OCI-LY3 (cell line): ENCODE measurements around the gene LINC00632.

Experiments used
- H2AFZ ChIP-seq: fragments of 200-600, 300-600 bp; shearing (Covaris generic); 2 replicates; pipeline ENCODE4 v1.6.0; 2014; ENCODE audit warnings: antibody characterized with exemption, low read depth, low read length
- H3K27ac ChIP-seq: fragments of 200-600, 300-600 bp; sonication (generic); 2 replicates; pipeline ENCODE4 v1.5.1; 2014; ENCODE audit warnings: mild to moderate bottlenecking, low read length, moderate library complexity, mixed read lengths
- H3K27me3 ChIP-seq: fragments of 200-600, 300-600 bp; sonication (generic); 2 replicates; pipeline ENCODE4 v1.6.1; 2014; ENCODE audit warnings: low read depth, low read length, mixed read lengths
- H3K36me3 ChIP-seq: fragments of 200-600, 300-600 bp; sonication (generic); replicated peaks from 2 replicates; pipeline ENCODE3; 2014; ENCODE audit warnings: low read depth, low read length, mixed read lengths
- H3K4me1 ChIP-seq: fragments of 300-600, 200-600 bp; sonication (generic); 2 replicates; pipeline ENCODE4 v1.6.1; 2014; ENCODE audit warnings: low read length, mixed read lengths
- H3K4me2 ChIP-seq: fragments of 200-600, 300-600 bp; sonication (generic); 2 replicates; pipeline ENCODE4 v1.6.1; 2014; ENCODE audit warnings: low read length, mixed read lengths
- H3K4me3 ChIP-seq: fragments of 300-600, 200-600 bp; sonication (generic); 2 replicates; pipeline ENCODE4 v1.5.1; 2014; ENCODE audit warnings: antibody characterized with exemption, mild to moderate bottlenecking, low read length, moderate library complexity
- H3K79me2 ChIP-seq: fragments of 300-600, 200-600 bp; shearing (Covaris generic); 2 replicates; pipeline ENCODE4 v1.6.1; 2014; ENCODE audit warnings: mild to moderate bottlenecking, low read length, mixed read lengths
- H3K9ac ChIP-seq: fragments of 300-600, 200-600 bp; shearing (Covaris generic); 2 replicates; pipeline ENCODE4 v1.6.0; 2014; ENCODE audit warnings: mild to moderate bottlenecking, low read length, moderate library complexity
- H3K9me3 ChIP-seq: fragments of 200-600, 300-600 bp; shearing (Covaris generic); 2 replicates; pipeline ENCODE4 v1.6.1; 2014; ENCODE audit warnings: low read length, mixed read lengths; ENCODE audit not compliant: insufficient read depth
- H4K20me1 ChIP-seq: fragments of 200-600, 300-600 bp; sonication (generic); 2 replicates; pipeline ENCODE4 v1.6.1; 2016; ENCODE audit warnings: low read length, mixed read lengths; ENCODE audit not compliant: insufficient read depth
- CTCF ChIP-seq: fragments of 200-600, 300-600 bp; sonication (generic); IDR thresholded peaks from 2 replicates; pipeline ENCODE4 v1.5.1; 2014; ENCODE audit warnings: antibody characterized with exemption, low read length, low read depth
- EZH2phosphoT487 ChIP-seq: fragments of 200-600 bp; shearing (Covaris generic); IDR thresholded peaks from 2 replicates; pipeline ENCODE4 v1.6.1; 2018; ENCODE audit warnings: antibody characterized with exemption, mixed run types, low read depth

The LINC00632 gene

DNA sequence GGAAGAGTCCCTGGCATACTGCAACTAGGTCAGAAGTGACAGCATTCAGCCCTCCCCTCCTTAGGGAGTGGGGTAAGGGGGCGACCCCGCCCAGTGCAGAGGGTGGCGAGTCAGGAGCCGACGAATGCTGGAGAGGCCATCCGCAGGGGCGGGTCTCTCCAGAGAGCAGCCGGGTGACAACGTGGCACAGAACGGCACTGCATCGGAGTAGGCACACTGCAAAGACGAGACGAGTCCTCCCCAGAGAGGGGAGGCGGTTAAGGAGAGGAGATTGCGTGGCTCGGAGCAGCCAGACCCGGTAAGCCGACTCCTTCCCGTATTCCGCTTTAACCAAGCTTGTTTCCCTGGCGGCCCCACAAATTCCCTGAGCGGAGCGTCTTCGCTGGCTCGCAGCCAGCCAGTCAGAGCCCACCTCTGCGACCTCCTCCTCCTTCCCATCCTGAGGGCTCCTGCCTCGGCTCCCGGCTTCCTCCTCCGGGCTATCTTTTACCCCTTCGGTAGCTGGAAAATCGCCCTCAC is 54.9 kb downstream of the LINC00632 start:
- H3K9me3 ChIP-seq = no peaks in the 10 kb centered on the region
- no peak overlapping the region for H3K27ac ChIP-seq
- H3K9ac ChIP-seq = no peak overlapping the region
- 0 out of 2 replicates have a peak, but pooled peaks cover 4% of the 10 kb centered on the region for H3K4me1 ChIP-seq
- H4K20me1 ChIP-seq = no peaks in the 10 kb centered on the region
- H3K79me2 ChIP-seq = no peaks in the 10 kb centered on the region
- TF ChIP-seq EZH2phosphoT487 (no peak), CTCF (no peak)
- H3K36me3 ChIP-seq = no peaks in the 10 kb centered on the region
- H3K27me3 ChIP-seq = no peaks in the 10 kb centered on the region
- H3K4me3 ChIP-seq = no peak overlapping the region
- H3K4me2 ChIP-seq = no peak overlapping the region
- H2AFZ ChIP-seq = no peak overlapping the region

GRCh38 chrX:140765043-140765784 is 55.7 kb downstream of the LINC00632 start:
- H3K36me3 ChIP-seq = no peaks in the 10 kb centered on the region
- no peaks in the 10 kb centered on the region for H3K79me2 ChIP-seq
- TF ChIP-seq EZH2phosphoT487 = no peak
- no peak for TF ChIP-seq CTCF
- no peaks in the 10 kb centered on the region for H3K27me3 ChIP-seq
- peak overlapping the region; percentile 19; the same call in 1 of the 2 replicates for H2AFZ ChIP-seq
- H3K9ac ChIP-seq = 0 out of 2 replicates have a peak overlapping the region, but pooled peaks have one; percentile 0
- H3K27ac ChIP-seq = no peak overlapping the region
- 0 out of 2 replicates have a peak, but pooled peaks cover 4% of the 10 kb centered on the region for H3K4me1 ChIP-seq
- no peaks in the 10 kb centered on the region for H3K9me3 ChIP-seq
- H4K20me1 ChIP-seq = no peaks in the 10 kb centered on the region
- peak overlapping the region; percentile 61 for H3K4me2 ChIP-seq
- peak overlapping the region; percentile 56 for H3K4me3 ChIP-seq

- Histone ChIP-seq H3K4me2 (peak overlapping the region; percentile 61), H3K9me3 (no peaks in the 10 kb centered on the region), H4K20me1 (no peaks in the 10 kb centered on the region), H3K36me3 (no peaks in the 10 kb centered on the region), H3K4me3 (peak overlapping the region; percentile 56), H3K79me2 (no peaks in the 10 kb centered on the region), H3K27ac (no peak overlapping the region), H3K27me3 (no peaks in the 10 kb centered on the region), H2AFZ (peak overlapping the region; percentile 19; the same call in 1 of the 2 replicates), H3K9ac (0 out of 2 replicates have a peak overlapping the region, but pooled peaks have one; percentile 0), H3K4me1 (0 out of 2 replicates have a peak, but pooled peaks cover 4% of the 10 kb centered on the region)
- TF ChIP-seq CTCF = peak; percentile 73
- no peak for TF ChIP-seq EZH2phosphoT487
These were observed 56.6 kb downstream of the LINC00632 start for GRCh38 chrX:140766024-140766611.

- Histone ChIP-seq H3K79me2 (no peaks in the 10 kb centered on the region), H2AFZ (no peak overlapping the region), H3K27me3 (no peaks in the 10 kb centered on the region), H3K9ac (no peak overlapping the region), H3K36me3 (no peaks in the 10 kb centered on the region), H3K27ac (no peak overlapping the region), H3K4me3 (no peak overlapping the region), H3K4me2 (no peak overlapping the region), H3K4me1 (0 out of 2 replicates have a peak, but pooled peaks cover 4% of the 10 kb centered on the region), H4K20me1 (no peaks in the 10 kb centered on the region), H3K9me3 (no peaks in the 10 kb centered on the region)
- no peak for TF ChIP-seq CTCF
- TF ChIP-seq EZH2phosphoT487 = no peak
These were observed 58.1 kb downstream of the LINC00632 start for GRCh38 chrX:140767646-140768045.
